WTC11 (cell line): Measurements from ENCODE around the gene NHSL1. TPM values are rescaled to one million over a fixed set of nuclear protein-coding genes. Genes with fewer than 3 reads are reported as not detected.

Experiments
- ATAC-seq: fragments of 200-7000 bp; cut with Tn5 transposase; 2 replicates; pipeline ENCODE4 v1.10.0; 2021; ENCODE audit warnings: mild to moderate bottlenecking, moderate library complexity
- CTCF ChIA-PET: fragments of 300-600 bp; sonication (Branson Sonifier 250); formaldehyde crosslinking; loops from one replicate; lab custom pipeline; 2021; ENCODE audit warnings: antibody characterized with exemption; lab: Charles Lee
- POLR2A ChIA-PET: fragments of 350-600 bp; sonication (Branson Sonifier 250); formaldehyde crosslinking; loops from one replicate; lab custom pipeline; 2021; ENCODE audit warnings: antibody characterized with exemption; lab: Charles Lee
- DNase-seq: peaks from one replicate; pipeline ENCODE4 v3.0.0; 2021; ENCODE audit warnings: low spot score
- H3K27ac Mint-ChIP-seq: 2 replicates; pipeline ENCODE4 v1.8.0; 2021; ENCODE audit warnings: mixed read lengths
- H3K27me3 Mint-ChIP-seq: 2 replicates; pipeline ENCODE4 v1.8.0; 2021; ENCODE audit warnings: low read depth, mild to moderate bottlenecking, moderate library complexity, mixed read lengths
- H3K36me3 Mint-ChIP-seq: 2 replicates; pipeline ENCODE4 v1.8.0; 2021; ENCODE audit warnings: mixed read lengths
- H3K4me1 Mint-ChIP-seq: 2 replicates; pipeline ENCODE4 v1.8.0; 2022; ENCODE audit warnings: mixed read lengths
- H3K4me3 Mint-ChIP-seq: 2 replicates; pipeline ENCODE4 v1.8.0; 2021; ENCODE audit warnings: mild to moderate bottlenecking, moderate library complexity, mixed read lengths
- H3K9me3 Mint-ChIP-seq: 2 replicates; pipeline ENCODE4 v1.8.0; 2021; ENCODE audit warnings: mixed read lengths
- HMGA2 ChIP-seq: fragments of 250-450 bp; sonication (Bioruptor Pico); IDR thresholded peaks from 2 replicates; pipeline ENCODE4 v1.4.0; 2021; ENCODE audit warnings: mild to moderate bottlenecking, moderate library complexity
- NFE2L1 ChIP-seq: sonication (generic); formaldehyde crosslinking; IDR thresholded peaks from 2 replicates; pipeline ENCODE4 v1.8.1; 2023; ENCODE audit warnings: missing genetic modification reagents
- NFYB ChIP-seq: sonication (generic); formaldehyde crosslinking; conservative IDR thresholded peaks from 2 replicates; pipeline ENCODE4 v1.8.0; 2022; ENCODE audit warnings: low read depth, missing genetic modification reagents
- ZBTB21 ChIP-seq: sonication (generic); formaldehyde crosslinking; IDR thresholded peaks from 2 replicates; pipeline ENCODE4 v1.8.1; 2023; ENCODE audit warnings: mild to moderate bottlenecking, missing genetic modification reagents, borderline replicate concordance
- ZNF121 ChIP-seq: sonication (generic); formaldehyde crosslinking; IDR thresholded peaks from 2 replicates; pipeline ENCODE4 v1.8.0; 2023; ENCODE audit warnings: missing genetic modification reagents
- ZNF423 ChIP-seq: fragments of 250-450 bp; sonication (Bioruptor Pico); IDR thresholded peaks from 2 replicates; pipeline ENCODE4 v2.1.2; 2022; ENCODE audit warnings: mild to moderate bottlenecking, moderate library complexity
- total RNA-seq: library from RNA; stranded (reverse); gene quantifications from 3 replicates; pipeline ENCODE4 v1.2.3, GENCODE V29; 2021
- TF ChIP-seq, protein P1 (sequence below): sonication (generic); formaldehyde crosslinking; IDR thresholded peaks from 2 replicates; pipeline ENCODE4 v1.8.0; 2023; ENCODE audit warnings: mild to moderate bottlenecking, missing genetic modification reagents
- TF ChIP-seq, protein P2 (sequence below): sonication (generic); formaldehyde crosslinking; IDR thresholded peaks from 2 replicates; pipeline ENCODE4 v1.8.0; 2023; ENCODE audit warnings: missing genetic modification reagents
- TF ChIP-seq, protein P3 (sequence below): sonication (generic); formaldehyde crosslinking; IDR thresholded peaks from 2 replicates; pipeline ENCODE4 v1.8.1; 2022; ENCODE audit warnings: missing genetic modification reagents, borderline replicate concordance
- TF ChIP-seq, protein P4 (sequence below): sonication (generic); formaldehyde crosslinking; IDR thresholded peaks from 2 replicates; pipeline ENCODE4 v1.8.1; 2023; ENCODE audit warnings: mild to moderate bottlenecking, missing genetic modification reagents, borderline replicate concordance

NHSL1 gene
- total RNA-seq, 1 experiment from 2014 or later: 31.1 TPM

DNA sequence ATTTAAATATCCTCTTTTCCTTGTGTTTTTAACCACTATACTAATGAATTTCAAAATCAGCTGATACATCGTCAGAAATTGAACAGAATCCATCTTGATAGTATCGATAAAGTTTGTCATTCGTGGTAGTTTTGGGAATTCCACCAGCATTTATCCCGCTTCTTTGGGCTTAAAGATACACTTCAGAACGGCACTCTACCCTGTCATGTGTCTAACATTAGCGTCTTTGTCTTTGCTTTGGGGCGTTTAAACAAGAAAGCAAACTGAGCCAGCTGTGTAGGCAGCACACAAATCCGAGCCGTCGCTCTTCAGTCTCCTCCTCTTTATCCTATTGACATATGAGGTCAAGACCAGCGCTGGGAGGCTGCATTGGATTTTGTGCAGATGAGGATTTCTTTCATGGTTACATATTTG lies 27.5 kb upstream of the NHSL1 start (continued):
- TF ChIP-seq, protein P1, sequence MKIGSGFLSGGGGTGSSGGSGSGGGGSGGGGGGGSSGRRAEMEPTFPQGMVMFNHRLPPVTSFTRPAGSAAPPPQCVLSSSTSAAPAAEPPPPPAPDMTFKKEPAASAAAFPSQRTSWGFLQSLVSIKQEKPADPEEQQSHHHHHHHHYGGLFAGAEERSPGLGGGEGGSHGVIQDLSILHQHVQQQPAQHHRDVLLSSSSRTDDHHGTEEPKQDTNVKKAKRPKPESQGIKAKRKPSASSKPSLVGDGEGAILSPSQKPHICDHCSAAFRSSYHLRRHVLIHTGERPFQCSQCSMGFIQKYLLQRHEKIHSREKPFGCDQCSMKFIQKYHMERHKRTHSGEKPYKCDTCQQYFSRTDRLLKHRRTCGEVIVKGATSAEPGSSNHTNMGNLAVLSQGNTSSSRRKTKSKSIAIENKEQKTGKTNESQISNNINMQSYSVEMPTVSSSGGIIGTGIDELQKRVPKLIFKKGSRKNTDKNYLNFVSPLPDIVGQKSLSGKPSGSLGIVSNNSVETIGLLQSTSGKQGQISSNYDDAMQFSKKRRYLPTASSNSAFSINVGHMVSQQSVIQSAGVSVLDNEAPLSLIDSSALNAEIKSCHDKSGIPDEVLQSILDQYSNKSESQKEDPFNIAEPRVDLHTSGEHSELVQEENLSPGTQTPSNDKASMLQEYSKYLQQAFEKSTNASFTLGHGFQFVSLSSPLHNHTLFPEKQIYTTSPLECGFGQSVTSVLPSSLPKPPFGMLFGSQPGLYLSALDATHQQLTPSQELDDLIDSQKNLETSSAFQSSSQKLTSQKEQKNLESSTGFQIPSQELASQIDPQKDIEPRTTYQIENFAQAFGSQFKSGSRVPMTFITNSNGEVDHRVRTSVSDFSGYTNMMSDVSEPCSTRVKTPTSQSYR (CRISPR knock-in tag): no peak
- no peak for TF ChIP-seq ZBTB21 (CRISPR knock-in tag)
- TF ChIP-seq, all 79 proteins: peak for 0

DNA sequence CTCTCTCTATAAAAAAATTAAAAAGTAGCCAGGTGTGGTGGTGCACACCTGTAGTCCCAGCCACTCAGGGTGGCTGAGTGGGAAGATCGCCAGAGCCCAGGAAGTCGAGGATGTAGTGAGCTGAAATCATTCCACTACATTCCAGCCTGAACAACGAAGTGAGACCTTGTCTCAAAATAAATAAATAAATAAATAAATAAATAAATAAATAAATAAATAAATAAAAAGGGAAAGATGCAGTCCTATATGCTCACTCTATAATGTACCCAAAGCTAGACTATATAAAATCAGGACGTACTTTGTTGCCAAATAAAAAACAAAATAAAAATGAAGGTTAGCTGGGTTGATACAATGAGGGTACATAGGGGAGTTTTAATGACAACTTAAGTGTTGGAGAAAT lies 26.1 kb upstream of the NHSL1 start:
- H3K9me3 Mint-ChIP-seq: peaks cover 4% of the 10 kb centered on the region
- ChIA-PET CTCF (interaction anchor here (3.3 kb wide), 1 partner anchor 8 kb away, joined by 18 read pairs; no protein-coding TSS in a partner anchor), POLR2A (interaction anchor here (0.7 kb wide), 1 partner anchor 145 kb away, joined by 4 read pairs; no protein-coding TSS in a partner anchor)

DNA sequence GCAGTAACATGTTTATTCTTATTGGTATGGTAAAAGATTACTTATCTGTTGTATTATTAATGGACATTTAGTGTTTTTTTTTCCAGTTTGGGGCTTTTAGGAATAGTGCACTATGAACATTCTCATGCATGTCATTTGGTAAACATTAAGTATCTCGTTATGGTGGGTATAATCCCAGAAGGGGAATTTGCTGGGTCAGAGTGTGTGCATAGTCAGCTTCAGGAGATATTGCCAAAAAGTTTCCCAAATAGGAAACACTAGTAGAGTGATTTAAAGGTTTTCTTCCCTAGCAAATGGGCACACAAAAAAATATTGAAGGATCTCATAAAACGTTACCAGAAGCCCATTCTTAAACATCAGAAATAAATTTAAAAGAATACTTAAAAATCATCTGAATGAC lies 25.2 kb upstream of the NHSL1 start:
- TF ChIP-seq HMGA2 (no peak), ZNF121 (no peak)
- TF ChIP-seq, protein P2, sequence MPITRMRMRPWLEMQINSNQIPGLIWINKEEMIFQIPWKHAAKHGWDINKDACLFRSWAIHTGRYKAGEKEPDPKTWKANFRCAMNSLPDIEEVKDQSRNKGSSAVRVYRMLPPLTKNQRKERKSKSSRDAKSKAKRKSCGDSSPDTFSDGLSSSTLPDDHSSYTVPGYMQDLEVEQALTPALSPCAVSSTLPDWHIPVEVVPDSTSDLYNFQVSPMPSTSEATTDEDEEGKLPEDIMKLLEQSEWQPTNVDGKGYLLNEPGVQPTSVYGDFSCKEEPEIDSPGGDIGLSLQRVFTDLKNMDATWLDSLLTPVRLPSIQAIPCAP (CRISPR knock-in tag): no peak
- TF ChIP-seq, protein P3, sequence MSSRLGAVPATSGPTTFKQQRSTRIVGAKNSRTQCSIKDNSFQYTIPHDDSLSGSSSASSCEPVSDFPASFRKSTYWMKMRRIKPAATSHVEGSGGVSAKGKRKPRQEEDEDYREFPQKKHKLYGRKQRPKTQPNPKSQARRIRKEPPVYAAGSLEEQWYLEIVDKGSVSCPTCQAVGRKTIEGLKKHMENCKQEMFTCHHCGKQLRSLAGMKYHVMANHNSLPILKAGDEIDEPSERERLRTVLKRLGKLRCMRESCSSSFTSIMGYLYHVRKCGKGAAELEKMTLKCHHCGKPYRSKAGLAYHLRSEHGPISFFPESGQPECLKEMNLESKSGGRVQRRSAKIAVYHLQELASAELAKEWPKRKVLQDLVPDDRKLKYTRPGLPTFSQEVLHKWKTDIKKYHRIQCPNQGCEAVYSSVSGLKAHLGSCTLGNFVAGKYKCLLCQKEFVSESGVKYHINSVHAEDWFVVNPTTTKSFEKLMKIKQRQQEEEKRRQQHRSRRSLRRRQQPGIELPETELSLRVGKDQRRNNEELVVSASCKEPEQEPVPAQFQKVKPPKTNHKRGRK (CRISPR knock-in tag): no peak
- H3K4me1 Mint-ChIP-seq: peaks cover 56% of the 10 kb centered on the region
- ChIA-PET POLR2A (no interaction called here), CTCF (no interaction called here)
- no peaks in the 10 kb centered on the region for H3K36me3 Mint-ChIP-seq
- no peaks in the 10 kb centered on the region for H3K27me3 Mint-ChIP-seq
- no peaks in the 10 kb centered on the region for H3K9me3 Mint-ChIP-seq
- no peak for DNase-seq
- no peak for ATAC-seq
- no peak overlapping the region for H3K27ac Mint-ChIP-seq
- no peak overlapping the region for H3K4me3 Mint-ChIP-seq

More for the DNA sequence above, 26.1 kb upstream of the NHSL1 start:
- peaks cover 58% of the 10 kb centered on the region for H3K4me1 Mint-ChIP-seq
- no peak overlapping the region for H3K27ac Mint-ChIP-seq
- TF ChIP-seq NFYB (CRISPR knock-in tag) (no peak), ZNF423 (no peak), NFE2L1 (CRISPR knock-in tag) (no peak)
- TF ChIP-seq, protein P1 (CRISPR knock-in tag): no peak
- TF ChIP-seq, protein P4, sequence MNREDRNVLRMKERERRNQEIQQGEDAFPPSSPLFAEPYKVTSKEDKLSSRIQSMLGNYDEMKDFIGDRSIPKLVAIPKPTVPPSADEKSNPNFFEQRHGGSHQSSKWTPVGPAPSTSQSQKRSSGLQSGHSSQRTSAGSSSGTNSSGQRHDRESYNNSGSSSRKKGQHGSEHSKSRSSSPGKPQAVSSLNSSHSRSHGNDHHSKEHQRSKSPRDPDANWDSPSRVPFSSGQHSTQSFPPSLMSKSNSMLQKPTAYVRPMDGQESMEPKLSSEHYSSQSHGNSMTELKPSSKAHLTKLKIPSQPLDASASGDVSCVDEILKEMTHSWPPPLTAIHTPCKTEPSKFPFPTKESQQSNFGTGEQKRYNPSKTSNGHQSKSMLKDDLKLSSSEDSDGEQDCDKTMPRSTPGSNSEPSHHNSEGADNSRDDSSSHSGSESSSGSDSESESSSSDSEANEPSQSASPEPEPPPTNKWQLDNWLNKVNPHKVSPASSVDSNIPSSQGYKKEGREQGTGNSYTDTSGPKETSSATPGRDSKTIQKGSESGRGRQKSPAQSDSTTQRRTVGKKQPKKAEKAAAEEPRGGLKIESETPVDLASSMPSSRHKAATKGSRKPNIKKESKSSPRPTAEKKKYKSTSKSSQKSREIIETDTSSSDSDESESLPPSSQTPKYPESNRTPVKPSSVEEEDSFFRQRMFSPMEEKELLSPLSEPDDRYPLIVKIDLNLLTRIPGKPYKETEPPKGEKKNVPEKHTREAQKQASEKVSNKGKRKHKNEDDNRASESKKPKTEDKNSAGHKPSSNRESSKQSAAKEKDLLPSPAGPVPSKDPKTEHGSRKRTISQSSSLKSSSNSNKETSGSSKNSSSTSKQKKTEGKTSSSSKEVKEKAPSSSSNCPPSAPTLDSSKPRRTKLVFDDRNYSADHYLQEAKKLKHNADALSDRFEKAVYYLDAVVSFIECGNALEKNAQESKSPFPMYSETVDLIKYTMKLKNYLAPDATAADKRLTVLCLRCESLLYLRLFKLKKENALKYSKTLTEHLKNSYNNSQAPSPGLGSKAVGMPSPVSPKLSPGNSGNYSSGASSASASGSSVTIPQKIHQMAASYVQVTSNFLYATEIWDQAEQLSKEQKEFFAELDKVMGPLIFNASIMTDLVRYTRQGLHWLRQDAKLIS (CRISPR knock-in tag): no peak
- DNase-seq: no peak
- ATAC-seq: no peak
- no peaks in the 10 kb centered on the region for H3K36me3 Mint-ChIP-seq
- no peak overlapping the region for H3K4me3 Mint-ChIP-seq
- no peaks in the 10 kb centered on the region for H3K27me3 Mint-ChIP-seq
